ENCODE measurements around the gene MYL7. TPM values are rescaled to one million over a fixed set of nuclear protein-coding genes. Genes with fewer than 3 reads are reported as not detected.
"Not testable (repeated sequence)": the region's sequence is repeated elsewhere in the genome, so short reads cannot be mapped to it uniquely, and the experiment has no call there.

MYL7 gene, protein sequence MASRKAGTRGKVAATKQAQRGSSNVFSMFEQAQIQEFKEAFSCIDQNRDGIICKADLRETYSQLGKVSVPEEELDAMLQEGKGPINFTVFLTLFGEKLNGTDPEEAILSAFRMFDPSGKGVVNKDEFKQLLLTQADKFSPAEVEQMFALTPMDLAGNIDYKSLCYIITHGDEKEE
- over 10,000 TPM; 20,486 to 20,690 TPM for total RNA-seq
- long read RNA-seq, transcript MYL7-207 (6 exons, 646 nt): minor isoform, 8 of 767 reads
- long read RNA-seq, transcript MYL7-209 (6 exons, 791 nt): minor isoform, 35 of 767 reads
- long read RNA-seq, transcript MYL7-201 (7 exons, 612 nt): major isoform, 295 of 767 reads
- long read RNA-seq, partial matches to known transcripts: 142 of 767 reads
- long read RNA-seq, other reads (novel, unspliced or antisense): 282 of 767 reads

DNA sequence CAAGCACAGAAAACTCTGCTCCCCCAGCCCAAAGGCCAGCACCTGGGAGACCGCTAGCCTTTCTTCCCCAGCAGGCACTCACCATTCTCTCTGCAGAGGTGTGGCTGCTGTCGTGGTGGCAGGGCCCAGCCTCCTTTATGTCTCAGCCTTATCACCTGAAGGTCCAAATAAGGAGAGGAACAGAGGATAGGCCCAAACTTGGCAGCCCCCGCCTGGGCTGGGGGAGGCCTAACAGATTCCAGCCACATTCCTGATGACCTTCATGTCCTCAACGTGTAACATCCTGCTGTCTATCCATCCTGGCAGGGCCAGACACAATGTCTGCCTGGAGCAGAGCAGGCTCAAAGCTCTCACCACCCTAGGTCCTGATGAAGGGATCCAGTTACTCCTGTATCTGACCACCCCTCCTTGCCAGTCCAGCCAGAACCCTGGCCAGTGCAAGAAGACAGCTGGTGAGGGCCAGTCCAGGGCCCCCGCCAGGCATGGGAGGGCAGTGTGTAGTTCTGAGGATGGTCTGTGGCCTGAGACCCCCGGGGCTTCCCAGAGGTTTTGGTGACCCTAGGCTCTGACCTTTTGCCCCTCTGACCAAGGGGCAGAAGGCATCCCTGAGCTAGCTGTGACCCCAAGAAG, at the start of gene MYL7:
TSS of gene MYL7 (minus strand) at position 112 of the 630 bp plus-strand sequence. CDS start at position 85, 27 bp downstream.
- ATAC-seq: peak; percentile 45 to 46
- intact Hi-C loops (cut with DNase I): loop anchor here in 1 of 2 donors (5.0 to 10.0 kb wide), 2 partner anchors 53 to 64 kb away; no protein-coding TSS in a partner anchor
- DNase-seq: peak; percentile 58

DNA sequence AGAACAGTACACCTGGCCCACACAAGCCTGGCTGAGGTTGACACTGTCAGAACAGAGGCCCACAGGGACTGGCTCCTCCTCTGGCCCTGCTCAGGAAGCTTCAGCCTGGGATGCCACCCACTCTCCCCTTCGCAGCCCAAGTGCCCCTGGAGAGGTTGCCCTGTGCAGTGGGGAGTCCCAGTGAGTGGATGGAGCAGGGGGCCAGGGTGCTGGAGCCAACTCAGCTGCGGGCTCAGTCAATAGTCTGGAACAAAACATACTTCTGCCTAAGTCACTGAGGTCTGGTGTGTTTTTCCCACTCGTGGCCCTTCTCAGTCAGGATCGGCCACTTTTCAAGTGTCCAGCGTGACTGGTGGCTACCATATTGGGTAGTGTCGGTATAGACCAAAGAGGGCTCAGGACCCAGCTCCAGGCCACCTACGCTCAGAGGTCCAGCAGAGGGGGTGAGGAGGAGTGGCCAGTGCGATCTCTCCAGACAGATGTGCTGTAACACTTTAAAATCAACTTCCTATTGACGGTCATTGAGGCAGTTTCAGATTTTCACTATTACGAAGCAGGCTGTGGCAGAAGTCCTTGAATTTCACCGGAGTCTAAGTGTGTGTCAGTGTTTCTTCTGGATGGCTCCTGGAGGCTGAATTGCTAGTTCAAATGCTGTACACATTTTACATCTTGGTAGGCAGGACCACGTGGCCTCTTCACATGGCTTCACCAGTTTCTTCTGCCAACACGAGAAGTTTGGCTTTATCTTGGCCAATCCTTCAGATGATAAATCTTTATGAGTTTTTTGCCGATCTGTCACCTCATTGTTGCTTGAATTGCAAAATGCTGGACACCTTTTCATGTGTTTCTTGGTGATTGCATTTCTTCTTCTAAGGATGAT, 49.1 kb upstream of the MYL7 start:
- intact Hi-C loops (cut with DNase I): loop anchor here in 1 of 2 donors (10.0 kb wide), 1 partner anchor 45 kb away; the partner anchor contains the start of gene MYL7

DNA sequence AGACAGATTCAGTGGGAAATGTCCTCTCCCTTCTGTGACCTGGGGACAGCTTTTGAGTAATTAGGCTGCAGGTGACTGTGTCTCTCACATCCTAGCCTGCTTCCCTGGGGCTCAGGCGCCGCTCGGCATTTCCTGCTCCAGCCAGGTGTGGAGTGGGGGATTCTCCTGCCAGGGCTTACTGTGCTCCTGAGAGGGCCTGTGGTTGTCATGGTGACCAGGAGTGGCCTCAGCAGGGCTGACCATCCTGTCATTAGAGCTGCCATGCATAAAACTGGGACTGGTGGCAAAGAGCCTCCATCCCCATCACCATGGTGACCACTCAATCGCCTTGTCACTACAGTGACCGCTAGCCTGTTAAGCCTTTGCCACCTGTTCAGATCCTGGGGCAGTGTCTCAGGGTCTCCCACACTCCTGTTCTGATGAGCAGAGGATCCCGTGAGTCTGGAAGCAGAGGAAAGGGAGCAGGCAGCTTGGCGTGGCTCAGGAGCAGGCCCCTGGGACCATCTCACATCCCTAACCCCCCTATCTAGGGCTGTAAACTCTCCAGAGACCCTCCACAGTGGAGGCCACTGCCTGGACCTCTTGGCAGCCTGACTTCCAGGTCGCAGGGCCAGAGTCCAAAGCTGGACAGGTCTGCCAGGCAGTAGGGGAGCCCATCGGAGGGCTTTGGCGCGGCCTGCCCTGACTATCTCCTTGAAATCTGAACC, 48.3 kb upstream of the MYL7 start, which contains the start of gene GCK:
TSS of gene GCK (minus strand) at position 154 of the 707 bp plus-strand sequence. CDS start 486 bp downstream, outside the sequence.
- ATAC-seq (no peak), DNase-seq (no peak)
- intact Hi-C loops (cut with DNase I): no loop called here

More for the DNA sequence above, 49.1 kb upstream of the MYL7 start:
- no peak for DNase-seq
- no peak for ATAC-seq

DNA sequence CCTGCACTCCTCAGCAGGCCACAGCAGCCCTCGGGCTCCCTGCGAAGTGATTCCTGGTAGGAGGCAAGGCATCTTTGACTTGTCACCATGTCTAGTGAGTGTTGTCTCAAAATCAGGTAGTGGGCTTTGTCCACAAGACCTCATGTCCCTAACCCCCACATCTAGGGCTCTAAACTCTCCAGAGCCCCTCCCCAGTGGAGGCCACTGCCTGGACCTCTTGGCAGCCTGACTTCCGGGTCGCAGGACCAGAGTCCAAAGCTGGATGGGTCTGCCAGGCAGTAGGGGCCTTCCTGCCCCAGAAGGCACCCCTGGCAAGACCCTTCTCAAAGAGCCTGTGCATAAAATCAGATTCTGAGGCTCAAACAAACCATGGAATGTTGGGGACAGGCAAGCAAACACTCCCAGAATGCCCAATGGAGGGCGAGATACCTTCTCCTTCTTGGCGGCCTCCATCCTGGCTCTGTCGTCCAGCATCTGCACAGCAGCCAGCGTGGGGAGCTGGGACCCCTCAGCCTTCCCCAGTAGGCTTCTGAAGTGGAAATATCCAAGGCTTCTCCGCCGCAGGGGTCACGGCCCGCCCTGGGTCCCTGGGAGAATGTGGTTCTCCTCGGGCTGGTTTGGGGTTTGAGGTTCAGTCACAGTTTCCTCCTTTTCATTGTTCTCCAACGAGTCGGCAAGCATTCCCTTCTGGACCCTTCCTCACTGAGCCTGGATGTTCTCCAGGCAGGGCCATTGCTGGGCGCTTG, 47.5 kb upstream of the MYL7 start:
- DNase-seq: no peak
- ATAC-seq: no peak
- intact Hi-C loops (cut with DNase I): no loop called here

DNA sequence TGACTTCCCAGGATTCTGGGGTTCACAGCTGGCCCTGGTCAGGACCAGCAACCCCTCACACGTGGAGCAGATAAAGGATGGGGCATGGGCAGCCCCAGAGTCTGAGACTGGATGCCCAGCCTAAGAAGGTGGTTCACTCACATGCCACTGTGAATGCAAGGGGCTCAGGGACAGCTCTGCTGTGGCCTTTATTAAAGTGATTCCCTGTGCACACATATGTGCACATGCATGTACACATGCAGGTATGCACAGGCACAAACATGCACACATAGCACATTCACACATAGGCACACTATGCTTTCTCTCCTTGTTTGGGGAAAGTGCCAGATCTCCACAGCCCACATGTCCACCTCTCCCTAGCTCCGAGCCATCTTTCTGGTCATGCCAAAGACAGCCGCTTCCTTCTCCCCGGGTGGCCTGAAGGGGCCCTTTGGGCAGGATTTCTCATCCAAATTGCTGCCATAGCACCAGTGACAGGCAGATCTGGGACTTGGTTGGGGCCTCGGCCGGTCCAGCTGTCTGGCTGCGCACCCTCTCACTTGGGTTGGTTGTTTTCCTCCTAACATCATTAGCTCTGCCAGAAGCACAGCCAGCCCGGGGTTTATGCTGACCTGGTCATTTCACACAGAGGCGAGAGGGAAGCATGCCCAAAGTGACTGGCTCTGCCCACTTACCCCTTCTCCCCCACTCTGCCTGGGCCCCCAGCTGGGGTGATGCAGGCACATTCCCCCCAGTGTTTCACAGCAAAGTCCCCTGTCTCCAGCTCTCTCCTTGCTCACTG, 46.7 kb upstream of the MYL7 start:
- no peak for DNase-seq
- ATAC-seq: no peak

DNA sequence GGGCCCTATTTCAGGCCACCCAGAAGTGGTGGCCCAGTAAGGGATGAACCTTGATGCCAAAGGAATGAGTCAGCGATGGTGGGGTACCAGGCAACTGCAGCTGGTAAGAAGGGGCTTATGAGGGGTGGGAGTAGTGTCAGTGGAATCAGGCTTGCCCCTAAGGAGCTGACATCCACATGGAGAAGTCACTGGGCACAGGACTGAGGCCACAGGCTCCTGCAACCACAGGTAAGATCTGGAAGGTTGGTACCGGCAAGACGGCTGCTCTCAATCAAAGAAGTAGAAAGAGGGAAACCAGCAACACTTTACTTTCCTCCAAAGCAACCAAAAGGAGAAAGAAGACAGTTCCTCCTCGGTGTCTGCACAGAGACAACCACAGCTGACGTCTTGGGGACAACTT, 45.6 kb upstream of the MYL7 start:
- ATAC-seq: no peak
- intact Hi-C loops (cut with DNase I): no loop called here
- DNase-seq: no peak

More for the DNA sequence above, 46.7 kb upstream of the MYL7 start:
- intact Hi-C loops (cut with DNase I): no loop called here

DNA sequence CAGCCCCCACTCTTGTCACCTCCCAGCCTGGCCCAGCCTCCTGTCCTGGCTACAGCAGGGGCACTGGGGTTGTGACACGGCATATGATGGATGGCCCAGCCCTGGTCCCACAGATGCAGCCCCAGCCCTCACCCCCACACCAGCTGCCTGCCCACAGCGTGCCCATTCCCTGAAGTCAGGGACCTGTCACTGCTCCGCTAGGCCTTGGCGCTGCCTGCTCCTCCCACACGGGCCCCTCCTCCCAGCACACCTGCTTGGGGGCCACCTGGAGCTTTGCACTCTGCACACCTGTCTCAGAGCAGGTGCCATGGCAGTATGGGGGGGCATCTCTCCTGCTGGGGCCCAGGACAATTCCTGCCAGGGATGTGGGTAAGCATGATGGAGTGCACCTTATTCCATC, 44.6 kb upstream of the MYL7 start:
- intact Hi-C loops (cut with DNase I): no loop called here
- ATAC-seq: no peak
- no peak for DNase-seq

DNA sequence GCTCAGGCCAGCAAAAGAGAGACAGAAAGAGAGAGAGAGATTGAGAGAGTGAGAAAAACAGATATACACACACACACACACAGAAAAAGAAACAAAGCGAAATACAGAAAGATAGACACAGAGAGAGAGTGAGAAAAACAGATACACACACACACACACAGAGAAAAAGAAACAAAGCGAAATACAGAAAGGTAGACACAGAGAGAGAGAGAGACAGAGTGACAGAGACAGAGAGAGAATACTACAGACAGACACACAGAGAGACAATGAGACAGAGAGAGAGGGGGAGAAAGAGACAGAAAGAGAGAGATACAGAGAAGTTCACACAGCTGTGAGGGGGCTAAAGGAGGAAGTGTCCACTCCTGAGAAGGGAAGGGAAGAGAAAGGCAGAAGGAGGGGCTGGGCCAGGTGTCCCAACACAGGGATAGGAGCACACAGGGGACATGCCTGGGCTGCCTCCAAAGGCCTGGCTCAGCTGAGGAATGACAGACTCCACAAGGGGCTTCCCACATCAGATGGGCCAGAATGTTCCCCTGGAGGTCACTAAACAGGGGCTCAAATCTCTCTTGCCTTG, 43.8 kb upstream of the MYL7 start:
- intact Hi-C loops (cut with DNase I): no loop called here
- DNase-seq: no peak
- no peak for ATAC-seq

DNA sequence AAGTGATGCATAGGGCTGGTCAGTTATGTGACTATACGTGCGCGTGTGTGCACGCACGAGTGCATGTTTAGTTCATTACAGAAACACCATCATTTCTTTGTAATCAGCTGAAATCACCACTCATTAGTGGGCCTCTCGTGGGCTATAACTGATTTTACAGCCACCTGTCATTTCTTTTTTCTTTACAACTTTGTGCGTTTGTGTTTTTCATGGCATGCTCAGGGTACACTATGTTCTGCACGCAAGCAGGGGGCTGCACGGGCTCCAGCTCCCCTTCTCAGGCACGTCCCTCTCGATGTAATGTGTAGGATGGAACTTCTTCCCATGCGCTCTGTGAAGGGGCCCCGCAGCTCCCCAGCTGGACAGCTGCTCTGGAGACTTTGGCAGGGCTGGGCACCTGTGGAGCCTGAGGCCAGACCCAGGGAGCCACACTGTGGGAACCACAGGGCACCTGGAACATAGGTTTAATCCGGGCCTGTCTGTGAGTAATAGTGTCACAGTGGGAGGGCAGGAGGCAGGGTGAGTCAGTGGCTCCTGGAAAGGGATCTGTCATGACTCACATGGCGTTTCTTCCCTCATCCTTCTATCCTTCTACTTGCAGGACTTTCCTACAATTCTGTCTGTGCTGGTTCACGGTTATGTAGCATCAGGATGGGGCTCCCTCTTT, 43.2 kb upstream of the MYL7 start:
- peak in 1 of 2 donors; percentile 93 for ATAC-seq
- no peak for DNase-seq
- intact Hi-C loops (cut with DNase I): no loop called here

DNA sequence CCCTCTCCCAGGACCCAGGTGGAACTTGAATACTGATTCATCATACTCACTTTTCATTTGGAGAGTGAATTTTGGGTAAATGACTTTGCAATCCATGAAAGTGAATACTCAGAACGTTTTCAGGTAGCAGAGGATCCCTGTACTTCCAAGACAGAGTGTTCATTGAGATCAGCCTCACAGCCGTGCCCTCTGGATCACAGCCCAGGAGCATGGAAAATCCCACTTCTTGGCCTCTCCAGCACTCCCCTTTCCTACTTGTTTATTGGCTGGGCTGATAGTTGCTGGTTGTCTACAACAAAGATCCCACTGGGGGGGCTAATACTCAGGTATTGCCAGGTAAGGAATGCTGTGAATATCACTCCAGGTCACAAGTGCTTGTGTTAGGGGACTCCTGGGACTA, 42.3 kb upstream of the MYL7 start:
- intact Hi-C loops (cut with DNase I): no loop called here
- no peak for DNase-seq
- peak in 1 of 2 donors; percentile 21 for ATAC-seq

DNA sequence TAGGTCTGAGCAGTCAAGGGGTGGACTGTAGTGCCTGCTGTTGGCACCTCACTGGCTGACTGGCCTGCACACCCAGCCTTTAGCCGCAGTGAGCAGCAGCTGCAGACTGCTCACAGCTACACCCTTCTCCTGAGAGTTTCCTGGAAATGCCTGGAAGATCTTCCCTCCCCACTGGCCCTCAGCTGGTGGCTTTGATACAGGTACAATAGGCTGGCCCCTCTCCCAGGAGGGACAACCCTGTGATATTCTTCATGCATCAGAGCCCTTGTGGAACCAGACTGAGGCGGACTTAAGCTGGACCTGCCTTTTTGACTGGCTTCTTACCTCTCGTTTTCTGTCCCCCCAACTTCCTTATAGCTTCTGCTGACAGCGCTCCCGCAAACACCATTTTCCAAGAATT, 41.7 kb upstream of the MYL7 start:
- ATAC-seq: no peak
- DNase-seq: no peak
- intact Hi-C loops (cut with DNase I): no loop called here

DNA sequence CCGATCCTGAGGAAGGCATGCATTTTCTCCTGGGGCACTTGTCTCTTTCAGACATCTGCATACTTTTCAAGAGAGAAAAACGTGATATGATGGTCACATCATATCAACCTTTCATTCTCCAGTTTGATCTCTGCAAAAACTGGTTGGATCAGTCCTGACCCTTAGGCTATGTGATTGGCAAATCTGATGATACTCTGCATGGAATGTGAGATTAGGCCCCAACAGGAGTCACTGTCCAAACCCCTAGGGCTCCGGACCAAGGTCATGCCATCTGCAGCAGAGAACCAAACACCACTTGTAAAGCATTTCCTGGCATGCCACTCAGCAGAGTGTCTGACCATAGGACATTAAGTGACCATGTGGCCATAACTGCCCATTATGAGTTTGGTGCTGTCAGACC, 39.5 kb upstream of the MYL7 start:
- no peak for DNase-seq

DNA sequence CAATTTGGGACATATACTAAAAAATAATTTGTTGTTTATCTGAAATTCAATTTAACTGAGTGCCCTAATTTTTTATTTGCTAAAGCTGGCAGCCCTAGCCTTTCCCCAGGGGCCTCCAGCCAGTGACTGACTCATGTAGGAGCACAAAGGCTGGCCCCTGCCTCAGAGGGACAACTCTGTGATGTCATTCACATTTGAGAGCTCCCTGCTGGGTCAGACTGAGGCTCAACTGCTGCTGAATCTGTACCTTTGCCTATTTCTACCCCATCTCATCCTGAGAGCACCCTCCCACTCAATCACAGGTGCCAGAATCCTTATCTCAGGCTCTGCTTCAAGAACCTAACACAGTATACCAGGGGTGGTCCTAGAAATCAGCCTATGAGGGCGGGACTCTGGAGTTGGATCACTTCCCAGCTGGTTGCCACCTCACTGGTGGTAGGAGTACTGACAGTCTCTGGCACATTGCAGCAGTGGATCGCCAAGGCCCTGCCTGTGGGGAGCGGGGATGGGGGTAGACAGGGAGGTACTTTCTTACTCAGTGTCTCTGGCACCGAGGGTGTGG, 36.5 kb upstream of the MYL7 start:
- peak; percentile 45 for DNase-seq
- intact Hi-C loops (cut with DNase I): no loop called here
- ATAC-seq: peak; percentile 86 to 95

More for the DNA sequence above, 39.5 kb upstream of the MYL7 start:
- intact Hi-C loops (cut with DNase I): no loop called here
- ATAC-seq: no peak

DNA sequence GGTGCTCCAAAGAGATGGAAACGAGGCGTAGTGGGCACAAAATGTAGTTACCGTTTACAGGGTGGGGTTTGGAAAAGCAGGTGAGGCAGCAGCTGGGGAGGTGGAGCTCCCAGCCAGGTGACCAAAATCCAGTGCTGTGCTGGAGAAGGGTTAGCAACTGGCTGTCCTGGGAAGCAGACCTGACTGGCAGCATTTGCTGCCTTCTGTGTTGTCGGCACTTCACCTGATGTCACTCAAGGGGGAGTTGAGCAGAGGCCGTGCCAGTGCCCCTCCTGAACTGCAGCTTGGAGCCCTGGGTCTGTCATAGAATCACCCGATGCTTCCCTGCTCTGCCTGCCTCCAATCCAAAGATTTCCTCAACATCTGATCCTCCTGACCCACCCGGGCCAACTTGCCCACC, 35.4 kb upstream of the MYL7 start:
- ATAC-seq (no peak), DNase-seq (no peak)
- intact Hi-C loops (cut with DNase I): no loop called here

DNA sequence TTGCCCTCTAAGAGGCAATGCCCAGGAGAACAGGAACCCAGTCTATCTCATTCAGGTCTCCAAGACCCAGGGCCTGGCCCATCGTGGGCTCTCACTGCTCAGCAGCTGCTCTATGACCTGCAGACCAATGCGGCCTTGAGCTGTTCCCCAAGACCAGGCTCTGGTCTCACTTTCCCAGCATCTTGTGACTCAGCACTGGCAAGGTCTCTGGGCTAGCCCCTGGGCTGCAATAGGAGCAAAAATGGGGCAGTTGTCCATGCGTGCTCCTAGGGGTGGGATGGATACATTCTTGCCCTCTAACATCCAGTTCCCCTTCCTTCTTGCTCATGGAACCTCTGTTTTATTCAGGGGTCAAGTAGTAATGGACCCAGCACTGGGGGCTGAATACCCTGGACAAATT, 34.6 kb upstream of the MYL7 start:
- intact Hi-C loops (cut with DNase I): no loop called here
- no peak for DNase-seq
- ATAC-seq: no peak

DNA sequence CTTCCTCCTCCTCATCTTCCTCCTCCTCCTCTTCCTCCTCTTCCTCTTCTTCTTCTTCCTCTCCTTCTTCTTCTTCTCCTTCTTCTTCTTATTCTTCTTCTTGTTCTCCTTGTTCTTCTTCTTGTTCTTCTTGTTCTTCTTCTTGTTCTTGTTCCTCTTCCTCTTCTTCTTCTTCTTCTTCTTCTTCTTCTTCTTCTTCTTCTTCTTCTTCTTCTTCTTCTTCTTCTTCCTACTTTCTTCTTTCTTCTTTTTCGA, 33.5 kb upstream of the MYL7 start:
- ATAC-seq: not testable (repeated sequence)

More for the DNA sequence above, 33.5 kb upstream of the MYL7 start:
- DNase-seq; intact Hi-C loops (cut with DNase I): not testable (repeated sequence)
